Femur (tissue), 1 donor: ENCODE results near the gene TPST1.
"Not testable (repeated sequence)": the region's sequence is repeated elsewhere in the genome, so short reads cannot be mapped to it uniquely, and the experiment has no call there.

Source experiments
- DNase-seq: peaks from one replicate; pipeline ENCODE4 v3.0.0-alpha.2; 2017

The TPST1 gene

GRCh38 chr7:66296557-66296956 is 91.4 kb downstream of the TPST1 start:
- no peak for DNase-seq

GRCh38 chr7:66297579-66297978 is 92.4 kb downstream of the TPST1 start:
- DNase-seq: no peak

GRCh38 chr7:66301249-66301648 is 96.1 kb downstream of the TPST1 start:
- no peak for DNase-seq

DNA sequence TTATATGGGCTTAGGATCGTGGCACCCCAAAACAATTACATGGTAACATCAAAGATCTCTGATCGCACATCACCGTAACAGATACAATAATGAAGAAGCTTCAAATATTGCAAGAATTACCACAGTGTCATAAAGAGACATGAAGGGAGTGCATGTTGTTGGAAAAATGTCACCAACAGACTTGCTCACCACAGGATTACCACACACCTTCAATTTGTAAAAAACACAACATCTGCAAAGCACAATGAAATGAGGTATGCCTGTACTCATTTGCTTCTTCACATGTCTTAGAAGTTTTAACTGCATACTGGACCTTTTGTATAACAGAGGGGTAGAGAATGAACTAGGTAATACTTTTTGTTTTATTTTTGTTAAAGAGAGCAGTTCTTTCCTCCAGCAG is 96.6 kb downstream of the TPST1 start:
- DNase-seq: no peak

- DNase-seq: no peak
These were observed 98.5 kb downstream of the TPST1 start for GRCh38 chr7:66303454-66304155.

GRCh38 chr7:66304536-66304935 is 99.4 kb downstream of the TPST1 start:
- DNase-seq: no peak

GRCh38 chr7:66306243-66306642 is 101.1 kb downstream of the TPST1 start:
- no peak for DNase-seq

DNA sequence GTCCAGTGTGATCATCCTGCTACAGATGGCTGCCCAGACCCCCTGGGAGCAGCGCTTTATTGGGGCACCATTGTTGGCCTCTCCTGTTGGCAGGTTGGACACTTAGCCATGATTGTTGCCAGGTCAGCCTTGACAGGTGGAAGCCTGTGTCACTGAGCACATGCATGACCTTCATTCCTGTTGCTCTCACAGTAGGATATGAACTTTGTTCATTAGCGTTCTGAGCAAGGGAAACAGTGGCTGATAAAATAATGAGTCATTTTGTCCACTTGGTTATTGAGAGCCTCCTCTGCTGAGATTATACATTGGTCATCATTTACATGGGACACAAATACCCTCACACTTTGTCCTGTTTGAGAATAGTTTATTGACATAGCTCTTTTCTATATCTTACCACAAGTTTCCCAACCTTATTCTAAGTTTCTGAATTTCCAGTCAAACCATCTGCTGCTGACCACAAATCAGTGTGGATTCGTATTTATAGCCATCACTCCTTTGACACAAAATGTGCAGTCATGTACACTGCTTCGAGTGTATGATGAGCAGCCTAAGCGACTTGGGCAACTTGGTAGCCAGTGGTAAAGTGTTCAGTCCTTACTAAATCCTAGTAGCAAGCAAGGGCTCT is 102.6 kb downstream of the TPST1 start:
- no peak for DNase-seq

DNA sequence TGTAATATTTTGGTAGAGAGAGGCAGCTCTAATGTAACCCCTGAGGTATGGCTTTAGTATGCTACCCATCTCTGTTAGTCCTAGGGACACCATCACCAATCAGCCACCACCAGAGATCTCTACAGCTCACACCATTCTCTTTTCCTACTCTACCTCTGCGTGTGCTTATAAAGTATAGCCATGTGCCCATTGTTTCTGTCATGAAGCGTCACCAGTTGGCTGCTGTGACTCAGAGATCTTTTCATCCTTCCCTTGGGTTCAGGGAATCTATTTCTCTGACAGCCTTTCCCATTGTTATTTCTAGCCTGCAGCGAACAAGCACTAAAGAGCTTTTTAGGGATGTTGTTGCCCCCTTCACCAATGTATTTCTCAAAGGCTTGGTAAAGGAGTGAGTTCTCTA is 103.3 kb downstream of the TPST1 start:
- no peak for DNase-seq

DNA sequence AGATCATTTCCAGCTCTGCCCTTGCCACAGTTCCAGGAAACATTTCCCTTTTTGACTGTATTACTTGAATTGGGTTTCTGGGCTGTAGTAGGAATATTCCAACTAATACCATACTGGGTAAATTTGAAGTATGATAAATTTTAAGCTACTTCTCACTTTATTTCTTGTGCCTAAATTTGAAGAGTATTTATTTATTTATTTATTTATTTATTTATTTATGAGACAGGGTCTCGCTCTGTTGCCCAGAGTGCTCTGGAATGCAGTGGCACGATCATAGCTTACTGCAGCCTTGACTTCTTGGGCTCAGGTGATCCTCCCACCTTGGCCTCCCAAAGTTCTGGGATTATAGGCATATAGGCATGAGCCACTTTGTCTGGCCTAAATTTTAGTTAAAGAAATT is 105.5 kb downstream of the TPST1 start:
- no peak for DNase-seq

- DNase-seq: no peak
These were observed 108.9 kb downstream of the TPST1 start for GRCh38 chr7:66313886-66314568.

- DNase-seq: no peak
These were observed 110.1 kb downstream of the TPST1 start for GRCh38 chr7:66315192-66315591.

DNA sequence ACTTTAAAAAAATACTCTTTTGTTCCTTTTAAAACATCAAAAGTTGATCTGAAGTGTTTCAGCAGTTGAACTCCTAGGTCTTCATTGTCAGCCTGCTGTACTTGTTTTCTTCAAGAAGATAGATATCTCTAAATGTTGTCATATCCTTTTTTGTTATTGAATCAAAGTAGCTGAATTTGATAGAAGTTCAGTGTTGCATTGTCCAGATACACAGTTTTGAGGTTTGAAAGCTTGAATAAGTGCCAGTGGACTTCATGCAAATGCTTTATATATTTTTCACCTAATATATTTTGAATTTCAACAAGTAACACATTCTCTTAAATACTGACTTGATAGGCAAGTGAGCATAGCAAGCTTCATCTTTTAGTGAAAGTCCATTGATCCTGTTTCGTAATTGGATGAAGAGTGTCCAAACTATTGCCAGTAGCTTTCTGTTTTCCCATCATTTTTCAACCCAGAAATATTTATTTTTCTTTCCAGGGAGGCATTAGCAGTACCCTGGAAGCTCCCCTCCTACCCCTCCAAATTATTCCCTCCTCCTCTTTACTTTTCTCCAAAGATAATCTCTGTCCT is 114.4 kb downstream of the TPST1 start:
- DNase-seq: no peak

DNA sequence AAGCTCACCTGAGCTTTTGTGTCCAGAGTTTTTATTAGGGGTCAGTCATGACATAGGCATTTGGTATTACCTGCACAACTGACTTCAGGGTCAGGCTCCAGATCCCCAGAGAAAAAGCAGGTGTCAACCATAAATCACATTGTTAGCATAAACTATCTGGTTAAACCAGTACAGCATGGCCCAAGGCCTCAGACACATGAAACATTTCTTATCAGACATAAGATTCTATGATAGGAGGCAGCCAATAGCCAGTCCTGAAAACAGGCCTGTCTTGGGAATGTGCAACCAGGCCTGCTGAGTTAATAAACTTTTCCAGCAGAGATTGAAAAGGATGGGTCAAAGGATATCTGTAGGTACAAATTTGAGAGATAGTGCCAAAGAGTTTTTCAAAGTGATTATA is 116.1 kb downstream of the TPST1 start:
- DNase-seq: no peak

- DNase-seq: no peak
These were observed 118.1 kb downstream of the TPST1 start for GRCh38 chr7:66323114-66323796.

GRCh38 chr7:66324985-66325384 is 119.9 kb downstream of the TPST1 start:
- not testable (repeated sequence) for DNase-seq

GRCh38 chr7:66326501-66327215 is 121.5 kb downstream of the TPST1 start:
- peak; percentile 28 for DNase-seq

DNA sequence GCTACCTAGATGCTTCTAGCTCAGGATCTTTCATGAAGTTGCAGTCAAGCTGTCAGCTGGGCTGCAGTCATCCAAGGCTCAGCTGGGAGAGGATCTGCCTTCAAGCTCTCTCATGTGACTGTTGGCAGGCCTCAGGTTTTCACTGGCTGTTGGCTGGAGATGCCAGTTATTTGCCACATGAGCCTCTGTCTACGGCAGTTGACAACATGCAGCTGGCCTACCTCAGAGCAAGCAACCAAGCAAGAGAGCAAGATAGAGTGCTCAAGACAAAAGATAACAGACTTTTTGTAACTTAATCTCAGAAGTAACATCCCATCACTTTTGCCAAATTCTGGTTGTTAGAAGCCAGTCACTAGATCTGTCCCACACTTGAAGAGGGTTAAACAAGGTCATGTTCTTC is 125.8 kb downstream of the TPST1 start:
- DNase-seq: peak; percentile 55

GRCh38 chr7:66331883-66332282 is 126.7 kb downstream of the TPST1 start:
- no peak for DNase-seq

DNA sequence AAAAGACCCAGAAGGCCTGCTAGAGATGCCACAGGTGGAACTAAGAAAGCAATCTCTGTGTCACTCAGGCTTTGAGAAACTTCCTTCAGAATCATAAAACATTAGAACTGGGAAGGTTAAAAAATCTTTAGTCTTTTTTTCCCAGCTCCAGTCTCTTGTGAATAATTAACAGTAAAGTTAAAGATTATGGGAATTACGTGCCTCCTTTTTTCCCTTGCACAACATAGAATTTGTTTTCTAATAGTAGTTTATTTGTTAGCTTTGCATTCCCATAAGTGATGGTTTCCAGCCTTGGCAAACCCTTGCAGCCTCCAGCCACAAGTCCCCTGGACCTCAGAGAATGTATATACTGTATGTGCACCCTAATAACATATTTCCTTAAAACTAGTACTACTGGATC is 128.3 kb downstream of the TPST1 start:
- DNase-seq: peak; percentile 44

- DNase-seq: no peak
These were observed 130.2 kb downstream of the TPST1 start for GRCh38 chr7:66335318-66335717.

DNA sequence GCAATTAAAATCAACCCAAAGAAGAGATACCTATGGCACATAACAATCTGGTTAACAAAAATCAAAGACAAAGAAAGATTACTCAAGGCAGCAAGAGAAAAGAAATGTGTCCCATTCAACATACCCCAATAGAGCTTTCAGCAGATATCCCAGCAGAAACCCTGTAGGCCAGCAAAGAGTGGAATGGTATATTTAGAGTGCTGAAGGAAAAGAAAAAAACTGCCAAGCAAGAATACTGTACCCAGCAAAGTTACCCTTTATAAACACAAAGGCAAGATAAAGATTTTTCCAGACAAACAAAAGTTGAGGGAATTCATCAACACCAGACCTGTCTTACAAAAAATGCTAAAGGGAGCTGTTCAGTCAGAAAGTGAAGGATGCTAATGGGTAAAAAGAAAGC is 131.6 kb downstream of the TPST1 start:
- DNase-seq: no peak

DNA sequence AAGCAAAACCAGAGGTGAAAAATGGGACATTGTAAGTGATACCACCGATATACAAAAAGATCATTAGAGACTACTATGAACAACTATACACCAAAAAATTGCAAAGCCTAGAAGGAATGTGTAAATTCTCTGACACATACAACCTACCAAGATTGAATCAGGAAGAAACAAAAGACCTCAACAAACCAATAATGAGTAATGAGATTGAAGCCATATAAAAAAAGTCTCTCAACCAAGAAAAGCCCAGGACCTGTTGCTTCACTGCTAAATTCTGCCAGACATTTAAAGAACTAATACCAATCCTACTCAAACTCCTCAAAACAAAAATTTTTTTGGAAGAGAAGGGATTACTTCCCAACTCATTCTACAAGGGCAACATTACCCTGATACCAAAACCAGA is 134.0 kb downstream of the TPST1 start:
- no peak for DNase-seq
